Muscle of arm (tissue), 12 donors: Measurements from ENCODE around the gene SYF2. TPM values are rescaled to one million over a fixed set of nuclear protein-coding genes. Genes with fewer than 3 reads are reported as not detected.
"Not testable (repeated sequence)": the region's sequence is repeated elsewhere in the genome, so short reads cannot be mapped to it uniquely, and the experiment has no call there.

Experiments
- DNase-seq: peaks from one replicate; pipeline ENCODE4 v3.0.0-alpha.2; 2013
- polyA plus RNA-seq, 12 donors: library from polyadenylated mRNA; unstranded; fragments of 120-200 nt; gene quantifications; one replicate each; pipeline ENCODE4 v1.2.1, GENCODE V29; 2013; ENCODE audit not compliant: insufficient read length in 12 of 12

Gene SYF2
- polyA plus RNA-seq, 12 donors: 46.9 to 72.6 (median 55.0) TPM; not detected in 1

GRCh38 chr1:25210728-25211127 lies 21.6 kb downstream of the SYF2 start:
- DNase-seq: no peak

GRCh38 chr1:25209516-25209915 lies 22.8 kb downstream of the SYF2 start:
- no peak for DNase-seq

DNA sequence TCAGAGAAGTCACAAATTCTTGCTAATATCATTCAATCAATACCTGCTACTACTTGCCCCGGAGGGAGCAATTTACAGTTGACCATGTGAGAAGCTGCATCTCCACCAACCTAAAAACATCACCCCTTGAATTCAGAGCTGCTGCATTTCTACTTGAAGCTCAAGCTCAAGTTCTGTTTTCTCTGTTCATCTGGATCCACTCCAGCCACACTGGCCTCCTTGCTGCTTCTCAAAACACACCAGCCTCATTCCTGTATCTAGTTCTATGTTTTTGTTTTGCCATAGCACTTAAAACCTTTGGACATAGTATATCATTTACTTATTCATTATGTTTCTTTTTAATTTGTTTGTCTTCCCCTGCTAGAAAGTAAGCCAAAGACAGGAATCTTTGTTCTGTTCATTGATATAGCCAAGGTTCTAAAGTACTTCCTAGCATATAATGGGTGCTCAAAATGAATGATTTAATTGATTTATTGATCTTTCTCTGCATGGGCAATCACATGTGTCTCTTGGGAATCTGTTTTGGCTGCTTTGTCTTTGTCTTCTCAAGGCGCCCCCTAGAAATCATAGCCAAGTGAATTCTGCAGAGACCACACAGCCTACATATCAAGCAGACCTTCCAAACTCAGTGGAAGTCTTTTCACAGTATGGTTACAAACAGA lies 23.6 kb downstream of the SYF2 start:
- DNase-seq: no peak

DNA sequence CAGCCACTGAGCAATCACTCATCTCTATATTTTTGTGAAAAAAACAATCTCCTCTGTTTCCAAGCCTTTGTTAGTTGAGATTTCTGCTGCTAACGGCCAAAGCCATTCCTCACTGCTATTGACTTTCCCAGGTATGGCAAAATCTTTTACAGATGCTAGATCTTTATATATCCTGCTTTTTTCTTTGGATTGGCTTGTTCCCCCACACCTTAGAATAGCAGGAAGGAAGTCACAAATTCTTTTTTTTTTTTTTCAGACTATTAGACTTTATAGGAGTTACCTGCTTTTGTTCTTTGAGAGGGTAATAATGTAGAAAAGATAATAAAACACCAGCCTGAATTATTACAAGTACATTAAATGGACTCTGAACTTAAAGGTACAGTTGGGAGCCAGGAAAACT lies 24.2 kb downstream of the SYF2 start:
- no peak for DNase-seq

- DNase-seq: no peak
Measured at GRCh38 chr1:25206201-25206600, 26.1 kb downstream of the SYF2 start.

GRCh38 chr1:25205786-25206185 lies 26.5 kb downstream of the SYF2 start:
- peak; percentile 19 for DNase-seq

GRCh38 chr1:25204797-25205480 lies 27.4 kb downstream of the SYF2 start:
- peak; percentile 57 for DNase-seq

- DNase-seq: no peak
Measured at GRCh38 chr1:25201006-25201405, 31.3 kb downstream of the SYF2 start.

DNA sequence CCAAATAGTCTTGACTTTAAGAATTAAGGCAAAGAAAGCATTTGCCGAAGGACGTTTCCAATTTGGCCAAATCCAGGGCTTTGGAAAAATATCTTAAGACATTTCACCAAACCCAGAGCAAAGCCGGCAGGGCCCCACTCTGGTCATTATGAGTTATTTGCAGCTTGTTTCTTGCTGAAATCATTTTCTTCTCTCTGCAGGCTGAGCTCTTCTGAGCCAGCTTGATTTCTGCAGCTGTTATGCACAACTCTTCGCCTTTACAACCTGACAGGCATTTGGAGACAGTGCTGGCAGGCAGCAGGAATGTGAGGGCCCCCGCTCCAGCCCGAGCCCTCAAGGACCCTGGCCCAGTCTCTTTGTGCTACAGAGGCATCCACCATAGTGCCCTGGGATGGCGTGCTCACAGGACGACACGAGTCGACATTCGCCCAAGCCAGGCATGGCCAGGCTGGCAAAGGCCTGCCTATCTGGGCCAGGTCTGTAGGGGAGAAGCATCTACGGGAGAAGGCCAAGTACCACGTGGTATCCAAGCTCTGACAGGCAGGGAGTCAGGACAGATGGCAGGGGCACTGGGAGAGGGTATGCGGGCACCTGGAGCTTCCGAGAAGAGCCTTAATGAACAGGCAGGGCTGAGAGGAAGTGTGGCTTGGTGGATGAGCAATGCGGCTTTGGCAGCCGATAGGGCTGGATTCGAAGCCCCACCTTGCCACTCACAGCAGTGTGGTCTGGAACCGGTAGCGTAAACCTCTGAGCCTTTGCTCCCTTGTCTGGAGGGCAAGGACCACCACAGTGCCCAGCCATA lies 32.3 kb downstream of the SYF2 start:
- DNase-seq: peak; percentile 40

GRCh38 chr1:25198663-25199252 lies 33.5 kb downstream of the SYF2 start:
- no peak for DNase-seq

GRCh38 chr1:25197982-25198662 lies 34.2 kb downstream of the SYF2 start:
- DNase-seq: no peak

GRCh38 chr1:25197235-25197975 lies 34.9 kb downstream of the SYF2 start:
- DNase-seq: no peak

- DNase-seq: no peak
Measured at GRCh38 chr1:25196830-25197229, 35.5 kb downstream of the SYF2 start.

DNA sequence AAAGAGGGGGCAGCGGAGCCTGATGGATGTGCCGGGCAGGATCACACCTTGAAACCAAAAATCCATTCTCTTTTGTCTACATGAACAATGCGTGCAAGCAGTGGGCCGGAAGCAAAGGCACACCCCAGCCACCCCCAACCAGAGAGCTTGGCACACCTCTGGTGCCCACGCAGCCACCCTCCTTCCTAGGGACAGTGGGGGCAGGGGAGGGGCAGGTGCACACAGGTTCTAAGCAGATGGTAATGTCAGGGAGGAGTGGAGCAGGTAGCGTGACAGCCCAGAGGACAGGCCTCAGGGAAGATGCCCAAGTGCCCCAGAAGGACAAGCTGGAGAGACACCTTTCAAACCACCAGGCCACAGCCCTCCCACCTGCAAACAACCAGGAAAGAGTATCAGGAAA lies 36.5 kb downstream of the SYF2 start:
- no peak for DNase-seq

DNA sequence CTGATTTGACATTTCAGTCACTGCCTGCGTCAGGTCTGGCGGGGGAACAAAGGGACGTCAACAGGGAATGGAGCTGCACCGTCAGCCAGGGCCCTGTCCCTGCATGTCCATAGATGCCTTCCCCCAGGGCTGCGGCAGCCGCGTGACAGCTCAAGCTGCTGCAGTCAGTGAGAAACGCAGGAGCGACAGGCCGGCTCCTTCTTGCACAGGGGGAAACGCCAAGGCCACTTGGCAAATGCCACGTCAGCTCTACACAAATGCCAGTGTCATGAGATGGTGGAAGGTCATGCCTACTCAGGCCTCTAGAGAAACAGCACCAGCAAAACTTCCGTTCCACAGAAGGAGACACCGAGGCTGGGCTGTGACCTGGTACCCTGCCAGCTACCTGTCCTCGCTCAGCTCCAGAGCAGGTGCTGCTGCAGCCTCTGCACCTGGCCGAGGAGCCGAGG lies 37.7 kb downstream of the SYF2 start:
- no peak for DNase-seq

- DNase-seq: no peak
Measured at GRCh38 chr1:25194054-25194453, 38.2 kb downstream of the SYF2 start.

DNA sequence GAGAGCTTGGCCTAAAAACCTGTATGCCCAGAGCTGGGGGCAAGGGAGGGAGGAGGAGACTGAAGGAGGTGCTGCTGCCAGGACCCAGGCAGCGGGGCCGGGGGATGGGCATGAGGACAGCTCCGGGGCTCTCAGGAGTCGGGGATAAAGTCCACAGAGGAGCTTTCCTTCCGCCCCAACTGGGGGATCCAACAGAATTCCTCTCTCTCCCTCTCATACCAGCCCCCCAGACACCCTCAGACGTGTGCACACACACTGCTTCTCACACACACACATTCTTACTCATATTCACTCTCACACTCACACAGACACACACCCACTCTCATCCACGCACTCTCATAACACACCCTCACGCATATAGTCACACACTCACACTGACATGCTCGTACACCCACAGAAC lies 39.1 kb downstream of the SYF2 start:
- DNase-seq: no peak

DNA sequence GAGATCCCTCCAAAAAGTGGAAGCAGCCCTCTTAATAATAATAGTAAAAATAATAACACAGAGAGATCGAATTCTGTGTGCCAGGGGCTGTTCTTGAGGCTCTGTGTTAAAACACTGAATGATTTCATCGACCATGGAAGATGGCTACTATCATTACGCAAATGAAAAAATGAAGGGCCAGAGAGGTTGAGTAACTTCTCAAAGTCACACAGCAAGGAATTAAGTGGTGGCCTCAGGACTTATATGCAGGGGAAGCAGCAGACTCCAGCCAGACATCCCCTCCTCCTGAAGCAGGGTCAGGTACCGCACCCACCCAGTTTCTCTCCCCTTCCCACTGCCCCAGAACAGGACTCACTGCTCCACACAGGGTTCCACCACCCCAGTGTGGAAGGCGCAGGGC lies 40.1 kb downstream of the SYF2 start:
- DNase-seq: no peak

DNA sequence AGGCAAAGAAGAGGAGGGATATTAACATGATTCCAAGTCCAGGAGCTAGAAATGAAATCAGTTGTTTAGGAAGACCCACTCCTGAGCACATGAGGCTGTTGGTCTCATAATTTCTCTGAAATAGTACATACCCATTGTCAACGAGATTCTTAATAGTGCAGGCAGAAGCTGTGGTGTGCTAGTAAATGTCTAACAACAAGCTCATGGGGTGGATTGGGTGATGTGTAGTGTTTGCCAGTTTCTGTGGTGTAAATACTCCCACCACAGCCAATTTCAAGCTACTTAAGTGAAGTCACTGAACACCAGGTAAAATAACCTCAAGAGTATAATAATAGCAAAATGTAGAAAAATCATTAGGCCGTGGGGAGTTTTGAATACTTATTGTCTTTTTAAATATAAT lies 42.0 kb downstream of the SYF2 start:
- no peak for DNase-seq

DNA sequence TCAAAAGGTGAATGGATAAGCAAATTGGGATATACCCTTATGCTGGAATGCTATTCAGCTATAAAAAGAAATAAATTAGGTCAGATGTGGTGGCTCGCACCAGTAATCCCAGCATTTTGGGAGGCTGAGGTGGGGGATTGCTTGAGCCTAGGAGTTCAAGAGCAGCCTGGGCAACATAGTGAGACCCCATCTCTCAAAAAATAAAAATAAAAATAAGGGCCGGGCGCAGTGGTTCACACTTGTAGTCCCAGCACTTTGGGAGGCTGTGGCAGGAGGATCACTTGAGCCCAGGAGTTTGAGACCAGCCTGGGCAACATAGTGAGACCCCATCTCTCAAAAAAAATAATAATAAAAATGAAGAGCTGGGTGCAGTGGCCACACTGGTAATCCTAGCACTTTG lies 44.4 kb downstream of the SYF2 start:
- not testable (repeated sequence) for DNase-seq

GRCh38 chr1:25187077-25187476 lies 45.2 kb downstream of the SYF2 start:
- DNase-seq: no peak
